Natural killer cell (primary cell): ENCODE results near the gene UBL4B. TPM values are rescaled to one million over a fixed set of nuclear protein-coding genes. Genes with fewer than 3 reads are reported as not detected.

Source experiments
- ATAC-seq, 3 donors: fragments of 150-1000 bp in 2 of 3; fragments of 200-7000 bp in 1 of 3; cut with Tn5 transposase; 1 replicate in 1 of 3; 2 replicates in 2 of 3; pipeline ENCODE4 v1.10.0; 2021; ENCODE audit warnings: mild to moderate bottlenecking in 2 of 3, moderate library complexity in 2 of 3
- DNase-seq, 2 donors: peaks; one replicate each; pipeline versions ENCODE4 v3.0.0 to v3.0.0-alpha.2; 2013 to 2021; ENCODE audit warnings: mixed read lengths in 1 of 2
- H3K27ac ChIP-seq: one replicate; pipeline ENCODE4 v1.5.1; 2013; ENCODE audit warnings: mild to moderate bottlenecking, low read length
- H3K27me3 ChIP-seq: one replicate; pipeline ENCODE4 v1.6.1; 2013; ENCODE audit warnings: low read length; ENCODE audit not compliant: control insufficient read depth, insufficient read depth
- H3K36me3 ChIP-seq: one replicate; pipeline ENCODE4 v1.6.1; 2013; ENCODE audit warnings: low read length; ENCODE audit not compliant: control insufficient read depth, insufficient read depth
- H3K4me1 ChIP-seq: one replicate; pipeline ENCODE4 v1.6.1; 2013; ENCODE audit warnings: low read length; ENCODE audit not compliant: control insufficient read depth, insufficient read depth
- H3K4me3 ChIP-seq: one replicate; pipeline ENCODE4 v1.5.1; 2013; ENCODE audit warnings: low read length
- H3K9me3 ChIP-seq: one replicate; pipeline ENCODE4 v1.6.1; 2013; ENCODE audit warnings: low read length; ENCODE audit not compliant: control insufficient read depth, insufficient read depth
- H3K27ac Mint-ChIP-seq, 2 donors: one replicate each; pipeline ENCODE4 v1.8.0; 2022; ENCODE audit warnings: mild to moderate bottlenecking in 2 of 2, mixed read lengths in 2 of 2, moderate library complexity in 1 of 2
- H3K27me3 Mint-ChIP-seq, 2 donors: one replicate each; pipeline ENCODE4 v1.8.0; 2022; ENCODE audit warnings: low read depth in 2 of 2, mixed read lengths in 2 of 2
- H3K36me3 Mint-ChIP-seq: one replicate; pipeline ENCODE4 v1.8.0; 2022; ENCODE audit warnings: mixed read lengths
- H3K4me1 Mint-ChIP-seq, 2 donors: one replicate each; pipeline ENCODE4 v1.8.0; 2022; ENCODE audit warnings: mixed read lengths in 2 of 2
- H3K4me3 Mint-ChIP-seq: one replicate; pipeline ENCODE4 v1.8.0; 2022; ENCODE audit warnings: mild to moderate bottlenecking, moderate library complexity, mixed read lengths
- H3K9me3 Mint-ChIP-seq, 2 donors: one replicate each; pipeline ENCODE4 v1.8.0; 2022; ENCODE audit warnings: mixed read lengths in 2 of 2
- CTCF ChIP-seq: fragments of 200-600 bp; IDR thresholded peaks from one replicate; pipeline ENCODE4 v1.8.0; 2022; ENCODE audit warnings: antibody characterized with exemption
- WGBS: methylation state at CpG from one replicate; pipeline ENCODE4 v1.1.7; 2013; ENCODE audit warnings: missing lambda C conversion rate; ENCODE audit not compliant: insufficient coverage; 5-methylcytosine and 5-hydroxymethylcytosine counted together
- intact Hi-C: fragments of 100-400 bp; cut with micrococcal nuclease; formaldehyde crosslinking; loops from one replicate; pipeline ENCODE4 v1.14.2; 2022
- total RNA-seq, 4 donors: library from RNA; stranded (reverse); fragments of 120-200 nt in 1 of 4; gene quantifications; one replicate each; pipeline versions ENCODE4 v1.2.3 to v1.2.4, GENCODE V29; 2013 to 2022

The UBL4B gene
- total RNA-seq, 3 donors from 2014 or later (not counting 1 experiment from before 2014, with no cell fraction given) = not detected

- Mint-ChIP-seq H3K27ac (peak overlapping the region; percentile 85), H3K36me3 (no peaks in the 10 kb centered on the region), H3K27me3 (peaks cover 22 to 30% of the 10 kb centered on the region in 2 donors), H3K4me3 (peak overlapping the region; percentile 67), H3K9me3 (peaks cover 2 to 6% of the 10 kb centered on the region in 2 donors), H3K4me1 (peaks cover 10 to 12% of the 10 kb centered on the region in 2 donors)
- 32% methylated on average over 12 of the region's 12 CpGs for WGBS
- H3K36me3 ChIP-seq = no peaks in the 10 kb centered on the region
- no peak for TF ChIP-seq CTCF
- peaks cover 9% of the 10 kb centered on the region for H3K9me3 ChIP-seq
- H3K4me3 ChIP-seq = no peak overlapping the region
- no peak overlapping the region for H3K27ac ChIP-seq
- DNase-seq (no peak), ATAC-seq (no peak)
- H3K27me3 ChIP-seq = no peaks in the 10 kb centered on the region
- H3K4me1 ChIP-seq = no peaks in the 10 kb centered on the region
- intact Hi-C loops = no loop called here
Observed at GRCh38 chr1:110120960-110121561, 8.8 kb downstream of the UBL4B start.

- no peak overlapping the region for H3K4me3 Mint-ChIP-seq
- intact Hi-C loops = no loop called here
- H3K36me3 ChIP-seq = no peaks in the 10 kb centered on the region
- H3K27me3 Mint-ChIP-seq = peaks cover 21 to 35% of the 10 kb centered on the region in 2 donors
- peaks cover 2 to 6% of the 10 kb centered on the region in 2 donors for H3K9me3 Mint-ChIP-seq
- H3K4me1 ChIP-seq = no peaks in the 10 kb centered on the region
- H3K36me3 Mint-ChIP-seq = no peaks in the 10 kb centered on the region
- H3K4me1 Mint-ChIP-seq = peaks cover 10 to 12% of the 10 kb centered on the region in 2 donors
- peaks cover 9% of the 10 kb centered on the region for H3K9me3 ChIP-seq
- H3K27ac Mint-ChIP-seq = no peak overlapping the region
- no peak overlapping the region for H3K4me3 ChIP-seq
- no peak for TF ChIP-seq CTCF
- DNase-seq (no peak), ATAC-seq (no peak)
- WGBS = 74% methylated on average over 3 of the region's 3 CpGs
- H3K27me3 ChIP-seq = no peaks in the 10 kb centered on the region
- no peak overlapping the region for H3K27ac ChIP-seq
Observed at GRCh38 chr1:110123224-110123623, 11.0 kb downstream of the UBL4B start.

- H3K4me3 ChIP-seq = no peak overlapping the region
- no peak overlapping the region for H3K27ac ChIP-seq
- Mint-ChIP-seq H3K27ac (no peak overlapping the region), H3K4me1 (peaks cover 3 to 4% of the 10 kb centered on the region in 2 donors), H3K4me3 (no peak overlapping the region), H3K9me3 (no peaks in the 10 kb centered on the region), H3K27me3 (peaks cover 30 to 38% of the 10 kb centered on the region in 2 donors), H3K36me3 (no peaks in the 10 kb centered on the region)
- H3K9me3 ChIP-seq = peaks cover 3% of the 10 kb centered on the region
- peaks cover 6% of the 10 kb centered on the region for H3K27me3 ChIP-seq
- ATAC-seq = no peak
- no peaks in the 10 kb centered on the region for H3K4me1 ChIP-seq
- H3K36me3 ChIP-seq = no peaks in the 10 kb centered on the region
- intact Hi-C loops = no loop called here
- no peak for TF ChIP-seq CTCF
- DNase-seq = no peak
- 84% methylated on average over 3 of the region's 4 CpGs for WGBS
Observed at GRCh38 chr1:110125810-110126209, 13.6 kb downstream of the UBL4B start.

- Mint-ChIP-seq H3K27me3 (peaks cover 22 to 33% of the 10 kb centered on the region in 2 donors), H3K4me3 (no peak overlapping the region), H3K27ac (no peak overlapping the region), H3K36me3 (no peaks in the 10 kb centered on the region), H3K4me1 (no peaks in the 10 kb centered on the region), H3K9me3 (no peaks in the 10 kb centered on the region)
- no peak for TF ChIP-seq CTCF
- ATAC-seq = no peak
- no peaks in the 10 kb centered on the region for H3K4me1 ChIP-seq
- H3K27ac ChIP-seq = no peak overlapping the region
- WGBS = 8% methylated on average over 31 of the region's 31 CpGs
- DNase-seq = no peak
- H3K36me3 ChIP-seq = no peaks in the 10 kb centered on the region
- peaks cover 8% of the 10 kb centered on the region for H3K27me3 ChIP-seq
- intact Hi-C loops = no loop called here
- H3K4me3 ChIP-seq = no peak overlapping the region
- no peaks in the 10 kb centered on the region for H3K9me3 ChIP-seq
Observed at GRCh38 chr1:110130113-110130591, 17.9 kb downstream of the UBL4B start.
